Measurements from ENCODE around the gene EFCAB13.

Gene EFCAB13

GRCh38 chr17:47332287-47332686, 8.5 kb downstream of the EFCAB13 start:
- Histone ChIP-seq H3K4me1 (no peaks in the 10 kb centered on the region), H3K4me3 (no peak overlapping the region), H3K9me3 (no peaks in the 10 kb centered on the region), H3K36me3 (peaks cover 11 to 50% (median 22%) of the 10 kb centered on the region in 3 donors), H3K27ac (no peak overlapping the region), H3K27me3 (no peaks in the 10 kb centered on the region)
- no peak for TF ChIP-seq CTCF (IDR thresholded peaks at IDR 0.05)
- intact Hi-C loops (cut with DNase I; ENCODE audit: low total_unique reads), result no loop called here
- no peak for DNase-seq

GRCh38 chr17:47335101-47335936, 11.6 kb downstream of the EFCAB13 start:
- Histone ChIP-seq H3K27me3 (no peaks in the 10 kb centered on the region), H3K4me3 (no peak overlapping the region), H3K36me3 (peaks cover 11 to 51% (median 22%) of the 10 kb centered on the region in 3 donors), H3K9me3 (no peaks in the 10 kb centered on the region), H3K27ac (no peak overlapping the region), H3K4me1 (no peaks in the 10 kb centered on the region)
- no peak for DNase-seq
- no peak for TF ChIP-seq CTCF (IDR thresholded peaks at IDR 0.05)
- intact Hi-C loops (cut with DNase I; ENCODE audit: low total_unique reads), result no loop called here

GRCh38 chr17:47338026-47338425, 14.3 kb downstream of the EFCAB13 start:
- Histone ChIP-seq H3K27me3 (no peaks in the 10 kb centered on the region), H3K4me1 (no peaks in the 10 kb centered on the region), H3K36me3 (peaks cover 7 to 48% (median 22%) of the 10 kb centered on the region in 3 donors), H3K27ac (no peak overlapping the region), H3K4me3 (no peak overlapping the region), H3K9me3 (no peaks in the 10 kb centered on the region)
- intact Hi-C loops (cut with DNase I; ENCODE audit: low total_unique reads), result no loop called here
- no peak for TF ChIP-seq CTCF (IDR thresholded peaks at IDR 0.05)
- DNase-seq, result no peak

- H3K36me3 ChIP-seq, result peaks cover 4 to 15% (median 4%) of the 10 kb centered on the region in 3 donors
- H3K4me3 ChIP-seq, result no peak overlapping the region
- H3K4me1 ChIP-seq, result no peaks in the 10 kb centered on the region
- no peaks in the 10 kb centered on the region for H3K27me3 ChIP-seq
- intact Hi-C loops (cut with DNase I; ENCODE audit: low total_unique reads), result loop anchor here (5.0 kb wide), 1 partner anchor 54 kb away; no protein-coding TSS in a partner anchor
- no peak for DNase-seq
- H3K9me3 ChIP-seq, result no peaks in the 10 kb centered on the region
- no peak for TF ChIP-seq CTCF (IDR thresholded peaks at IDR 0.05)
- H3K27ac ChIP-seq, result no peak overlapping the region
Observed at GRCh38 chr17:47352848-47353247, 29.1 kb downstream of the EFCAB13 start.

- H3K36me3 ChIP-seq, result peaks cover 4 to 15% (median 8%) of the 10 kb centered on the region in 3 donors
- H3K27me3 ChIP-seq, result no peaks in the 10 kb centered on the region
- TF ChIP-seq CTCF (IDR thresholded peaks at IDR 0.05), result no peak
- no peak overlapping the region for H3K4me3 ChIP-seq
- DNase-seq, result no peak
- intact Hi-C loops (cut with DNase I; ENCODE audit: low total_unique reads), result no loop called here
- H3K9me3 ChIP-seq, result no peaks in the 10 kb centered on the region
- no peaks in the 10 kb centered on the region for H3K4me1 ChIP-seq
- H3K27ac ChIP-seq, result no peak overlapping the region
Observed at GRCh38 chr17:47358652-47359051, 34.9 kb downstream of the EFCAB13 start.

All from tibial artery (tissue), 4 donors.